Measurements from ENCODE around the gene ITGA1. TPM values are rescaled to one million over a fixed set of nuclear protein-coding genes. Genes with fewer than 3 reads are reported as not detected.
"Not testable (repeated sequence)": the region's sequence is repeated elsewhere in the genome, so short reads cannot be mapped to it uniquely, and the experiment has no call there.

The ITGA1 gene
- 10 to 100 TPM; 23.5 to 25.5 TPM for total RNA-seq

DNA sequence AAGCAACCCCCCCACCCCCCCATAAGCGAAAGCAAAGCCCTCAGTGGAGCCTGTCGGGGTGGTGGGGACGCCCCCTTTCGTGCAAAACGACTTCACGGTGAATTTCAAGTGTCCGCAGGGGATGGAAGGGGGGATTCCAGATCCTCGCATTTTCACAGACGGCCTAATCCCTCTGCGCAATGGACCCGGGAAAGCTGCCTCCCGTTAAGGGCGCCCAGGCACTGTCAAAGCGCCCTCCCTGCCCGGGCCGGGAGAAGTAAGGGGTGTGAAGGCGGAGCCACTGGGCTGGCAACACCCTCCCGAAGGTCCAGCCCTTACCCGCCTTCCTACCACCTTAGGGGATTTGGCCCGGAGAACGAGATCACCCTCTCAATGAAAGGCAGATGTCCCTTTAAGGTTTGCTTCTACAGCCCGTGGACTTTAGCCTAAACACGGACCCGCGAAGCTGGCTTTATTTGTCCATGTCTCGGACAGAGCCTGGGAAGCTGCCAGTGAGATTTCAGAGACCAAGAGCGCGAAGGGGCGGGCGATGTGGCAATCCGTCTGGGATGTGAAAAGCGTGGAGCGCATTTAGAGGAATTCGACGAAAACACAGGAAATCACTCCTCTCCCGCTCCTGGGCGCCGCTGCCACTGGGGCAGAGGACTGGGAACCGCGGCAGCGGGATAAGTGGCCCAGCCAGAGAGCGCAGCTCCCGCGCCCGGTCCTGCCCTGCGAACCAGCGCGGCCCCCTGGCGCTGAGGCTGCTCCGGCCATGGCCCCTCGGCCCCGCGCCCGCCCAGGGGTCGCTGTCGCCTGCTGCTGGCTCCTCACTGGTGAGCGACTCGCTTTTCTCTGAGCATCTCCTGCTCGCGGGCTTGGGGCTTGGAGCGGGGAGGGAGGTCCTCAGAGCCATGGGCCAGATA, at the start of gene ITGA1, which contains the start of gene PELO:
Gene ITGA1, plus strand, starts transcription at position 317 of the 905 bp plus-strand sequence. Its CDS starts 438 bp downstream, at position 755.
Gene PELO, plus strand, starts transcription at position 317 of the 905 bp plus-strand sequence. CDS start 12,479 bp downstream, outside the sequence.
- ChIA-PET CTCF (interaction anchor here (0.5 to 2.0 kb wide), 3 partner anchors 11 to 301 kb away, joined by 3 to 7 read pairs (median 3); no protein-coding TSS in a partner anchor), POLR2A (interaction anchor here (1.0 to 1.7 kb wide), 2 partner anchors 12 to 14 kb away, joined by 5 to 16 read pairs; no protein-coding TSS in a partner anchor)

DNA sequence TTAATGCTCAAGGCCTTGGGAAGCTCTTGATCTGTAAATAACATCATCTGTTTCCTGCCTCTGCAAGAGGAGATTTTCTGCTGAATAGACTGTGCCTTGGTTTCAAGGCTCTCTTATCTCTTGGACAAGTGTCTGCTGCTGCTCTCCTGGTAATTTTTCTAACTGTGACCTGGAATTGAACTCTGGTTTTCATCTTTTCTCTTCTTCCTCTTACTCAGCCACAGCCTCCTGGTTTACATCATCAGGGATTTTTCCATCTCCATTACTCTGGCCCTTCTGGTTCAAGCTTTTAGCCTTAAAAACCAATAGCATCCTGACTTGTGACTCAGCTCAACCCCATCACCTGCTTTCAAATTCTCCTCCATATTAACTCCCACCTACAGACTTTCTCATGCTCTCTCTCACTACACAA, 49.6 kb upstream of the ITGA1 start:
- CTCF ChIA-PET = no interaction called here
- POLR2A ChIA-PET = no interaction called here

DNA sequence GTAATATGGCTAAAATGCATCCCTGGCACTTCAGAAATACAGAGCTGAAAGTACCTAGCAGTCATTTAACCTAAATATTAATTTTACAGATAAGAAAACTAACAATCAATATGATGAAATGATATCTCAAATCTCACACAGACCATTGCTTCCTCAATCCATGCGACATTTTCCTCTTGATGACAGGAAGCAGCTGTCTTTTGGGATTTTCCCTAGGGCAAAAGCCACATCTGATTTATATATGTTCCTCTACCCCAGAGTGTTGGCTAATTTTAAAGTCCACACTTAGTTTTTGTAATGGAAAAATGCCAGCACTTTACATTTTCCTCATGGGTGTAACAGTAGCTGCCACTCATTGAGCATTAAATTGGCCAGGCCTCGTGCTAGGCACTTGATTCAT, 47.7 kb upstream of the ITGA1 start:
- POLR2A ChIA-PET = interaction anchor here (0.7 kb wide), 1 partner anchor 73 kb away, joined by 3 read pairs; no protein-coding TSS in a partner anchor
- CTCF ChIA-PET = no interaction called here

DNA sequence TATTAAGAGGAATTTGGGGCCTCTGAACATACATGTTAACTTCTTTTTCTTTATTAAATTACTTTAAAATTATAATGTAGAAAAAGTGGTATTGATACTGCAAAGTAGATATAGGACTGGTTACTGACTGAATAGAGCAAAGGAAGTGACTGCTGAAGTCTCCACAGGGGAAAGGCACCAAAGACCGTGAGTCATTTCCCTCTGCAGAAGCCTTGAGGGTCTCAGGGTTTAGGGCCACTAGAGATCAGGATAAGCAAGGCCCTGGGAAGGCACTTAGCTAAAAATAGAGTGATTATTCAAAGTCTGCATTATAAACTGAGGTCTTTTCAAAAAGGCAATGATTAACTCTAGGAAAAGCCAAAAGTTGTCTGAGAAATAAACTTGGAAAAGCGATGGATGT, 44.7 kb upstream of the ITGA1 start:
- ChIA-PET CTCF (no interaction called here), POLR2A (no interaction called here)

DNA sequence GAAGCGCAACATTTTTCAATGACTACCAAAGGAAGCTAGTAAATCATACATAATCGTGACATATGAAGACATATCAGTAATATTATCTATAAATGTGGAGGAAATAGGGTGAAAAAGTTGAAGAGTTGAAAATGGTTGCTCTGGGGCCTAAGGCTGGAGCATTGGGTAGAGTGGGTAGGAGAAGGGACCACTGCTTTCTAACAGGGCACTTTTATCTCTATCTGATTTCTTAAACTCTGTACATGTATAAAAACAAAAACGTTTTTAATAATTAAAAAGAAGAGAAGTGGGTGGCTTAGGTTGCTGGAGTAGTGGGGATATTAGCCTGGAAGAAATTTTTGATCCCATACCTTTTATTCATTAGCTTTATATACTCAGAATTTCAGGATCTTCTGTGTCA, 44.2 kb upstream of the ITGA1 start:
- CTCF ChIA-PET = no interaction called here
- POLR2A ChIA-PET = no interaction called here

DNA sequence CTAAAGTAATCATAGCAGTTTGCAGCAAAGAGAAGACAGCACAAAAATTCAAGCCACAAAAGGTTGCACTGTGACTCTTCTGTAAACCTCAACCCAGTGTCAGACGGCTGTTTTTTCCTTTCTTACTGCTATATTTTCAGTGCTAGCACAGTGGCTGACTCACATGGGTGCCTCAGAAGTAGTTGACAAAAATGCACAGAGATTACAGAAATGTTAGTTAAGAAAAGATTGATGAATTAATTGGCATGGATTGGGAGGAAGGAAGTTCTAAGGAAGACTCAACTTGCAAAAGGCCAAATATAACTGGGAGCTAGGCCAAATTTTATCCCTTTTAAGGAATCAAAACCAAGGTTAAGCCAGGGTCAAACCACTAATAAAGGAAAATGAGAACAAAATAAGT, 43.7 kb upstream of the ITGA1 start:
- ChIA-PET CTCF (no interaction called here), POLR2A (no interaction called here)

DNA sequence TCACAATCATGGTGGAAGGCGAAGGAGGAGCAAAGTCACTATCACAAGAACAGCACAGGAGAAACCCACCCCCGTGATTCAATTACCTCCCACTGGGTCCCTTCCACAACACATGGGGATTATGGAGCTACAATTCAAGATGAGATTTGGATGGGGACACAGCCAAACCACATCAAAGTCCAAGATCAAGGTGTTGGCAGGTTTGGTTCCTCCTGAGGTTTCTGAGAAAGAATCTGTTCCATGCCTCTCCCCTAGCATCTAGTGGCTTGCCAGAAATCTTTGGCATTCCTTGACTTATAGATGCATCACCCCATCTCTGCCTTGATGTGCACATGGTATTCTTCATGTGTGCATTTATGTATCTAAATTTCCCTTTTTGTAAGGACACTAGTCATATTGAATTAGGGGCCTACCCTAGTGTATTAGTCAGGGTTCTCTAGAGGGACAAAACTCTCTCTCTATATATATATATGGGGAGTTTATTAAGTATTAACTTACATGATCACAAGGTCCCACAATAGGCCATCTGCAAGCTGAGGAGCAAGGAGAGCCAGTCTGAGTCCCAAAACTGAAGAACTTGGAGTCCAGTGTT, 42.8 kb upstream of the ITGA1 start:
- CTCF ChIA-PET, POLR2A ChIA-PET: not testable (repeated sequence)

DNA sequence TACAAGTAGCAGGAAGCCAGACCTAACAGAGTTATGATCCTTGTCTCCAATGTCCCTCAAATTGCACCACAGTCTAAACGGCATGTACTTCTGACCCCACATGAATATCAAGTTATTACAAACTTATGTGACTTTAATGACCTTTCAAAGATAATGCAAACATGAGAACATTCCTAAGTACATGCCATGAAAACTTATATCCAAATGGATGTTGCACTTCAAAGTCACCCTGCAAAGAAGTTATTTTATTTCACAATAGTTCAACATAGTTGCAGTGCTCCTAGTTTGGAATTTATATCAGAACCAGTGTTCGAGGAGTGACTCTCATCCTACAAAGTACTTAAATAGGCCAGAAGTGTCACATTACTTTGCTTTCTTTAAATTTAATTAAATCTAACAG, 41.2 kb upstream of the ITGA1 start:
- ChIA-PET POLR2A (no interaction called here), CTCF (no interaction called here)

DNA sequence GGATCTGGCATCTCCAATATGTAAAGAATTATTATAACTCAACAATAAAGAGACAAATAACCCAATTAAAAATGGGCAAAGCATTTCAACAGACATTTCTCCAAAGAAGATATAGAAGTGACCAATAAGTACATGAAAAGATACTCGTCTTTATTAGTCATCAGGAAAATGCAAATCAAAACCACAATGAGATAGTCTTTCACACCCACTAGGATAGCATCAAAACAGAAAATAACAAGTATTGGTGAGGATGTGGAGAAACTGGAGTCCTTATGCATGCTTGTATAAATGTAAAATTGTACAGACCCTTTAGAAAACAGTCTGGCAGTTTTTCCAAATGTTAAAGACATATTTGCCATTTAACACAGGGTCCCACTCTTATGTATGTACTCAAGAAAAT, 39.1 kb upstream of the ITGA1 start:
- POLR2A ChIA-PET = no interaction called here

DNA sequence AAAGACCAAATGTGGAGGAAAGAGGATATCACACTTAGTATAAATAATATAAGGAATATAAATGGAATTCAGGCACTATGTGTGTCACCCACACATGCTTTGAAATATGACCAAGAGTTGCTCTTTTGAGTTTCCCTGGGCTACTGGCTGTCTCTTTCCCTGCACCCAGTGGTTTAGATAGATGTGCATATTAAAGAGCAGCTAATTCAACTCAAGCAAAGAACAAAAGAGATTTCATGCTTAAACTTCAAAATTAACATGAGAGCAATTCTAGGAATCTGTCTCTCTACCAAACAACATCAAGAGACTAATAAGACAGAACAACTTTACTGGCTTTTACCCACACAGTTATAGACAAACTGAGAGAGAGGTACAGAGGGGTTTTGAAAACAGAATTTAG, 38.0 kb upstream of the ITGA1 start:
- ChIA-PET CTCF (no interaction called here), POLR2A (no interaction called here)

More for the DNA sequence above, 39.1 kb upstream of the ITGA1 start:
- CTCF ChIA-PET = no interaction called here

DNA sequence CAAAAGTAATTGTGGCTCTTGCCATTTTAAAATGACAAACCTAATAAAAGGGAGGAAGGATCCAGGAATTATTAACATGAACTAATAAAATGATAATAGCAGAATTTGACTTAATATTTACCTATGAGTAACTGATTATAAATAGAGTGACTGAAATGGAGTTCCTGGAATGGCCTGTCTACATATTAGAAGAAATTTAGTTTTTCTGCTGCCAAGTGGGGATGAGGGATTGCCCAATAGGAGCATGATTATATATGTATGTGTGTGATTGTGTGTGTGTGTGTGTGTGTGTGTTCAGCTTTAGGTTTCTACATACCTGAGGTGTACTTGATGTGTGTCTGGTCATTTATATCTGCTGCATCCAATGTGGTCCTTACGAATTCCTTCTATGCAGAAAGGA, 36.6 kb upstream of the ITGA1 start:
- CTCF ChIA-PET = no interaction called here
- POLR2A ChIA-PET = interaction anchor here (0.8 kb wide), 1 partner anchor 299 kb away, joined by 3 read pairs; no protein-coding TSS in a partner anchor

DNA sequence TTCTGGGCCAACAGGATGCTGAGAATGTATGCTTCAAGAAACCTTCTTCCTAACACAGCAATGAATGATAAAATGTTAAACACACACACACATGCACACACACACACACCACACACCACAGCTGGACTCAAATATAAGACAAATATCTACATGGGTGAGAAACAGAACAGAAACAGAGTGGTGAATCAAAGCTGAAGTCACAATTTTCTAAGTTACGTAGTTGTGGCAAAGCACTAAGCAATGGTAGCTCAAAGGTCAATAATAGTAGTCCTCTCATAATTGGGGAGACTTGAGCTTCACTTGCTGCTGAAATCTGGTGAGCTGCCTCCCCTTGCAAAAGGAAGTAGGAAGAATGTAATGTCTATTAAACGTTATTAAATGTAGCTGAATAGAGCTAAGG, 33.7 kb upstream of the ITGA1 start:
- POLR2A ChIA-PET = interaction anchor here (1.2 kb wide), 1 partner anchor 13 kb away, joined by 3 read pairs; no protein-coding TSS in a partner anchor
- CTCF ChIA-PET = interaction anchor here (0.6 kb wide), 1 partner anchor 44 kb away, joined by 5 read pairs; no protein-coding TSS in a partner anchor

DNA sequence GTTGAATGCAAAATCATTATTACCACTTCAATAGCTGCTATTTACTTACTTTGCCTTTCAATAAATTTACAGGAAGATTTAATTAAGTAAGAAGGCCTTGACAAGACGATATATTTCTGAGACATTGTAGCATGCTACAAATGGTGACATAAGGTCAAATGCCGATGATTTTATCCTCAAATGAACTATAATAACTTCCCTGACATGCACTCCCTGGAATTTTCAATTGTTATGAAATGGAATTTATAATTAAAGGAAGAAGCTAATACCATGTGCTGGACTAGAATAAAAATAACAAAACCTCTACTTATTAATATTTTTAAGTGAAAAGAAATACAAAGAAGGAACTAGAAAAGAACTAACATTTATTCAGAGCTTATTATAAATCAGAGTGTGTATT, 30.2 kb upstream of the ITGA1 start:
- POLR2A ChIA-PET = no interaction called here
- CTCF ChIA-PET = no interaction called here

DNA sequence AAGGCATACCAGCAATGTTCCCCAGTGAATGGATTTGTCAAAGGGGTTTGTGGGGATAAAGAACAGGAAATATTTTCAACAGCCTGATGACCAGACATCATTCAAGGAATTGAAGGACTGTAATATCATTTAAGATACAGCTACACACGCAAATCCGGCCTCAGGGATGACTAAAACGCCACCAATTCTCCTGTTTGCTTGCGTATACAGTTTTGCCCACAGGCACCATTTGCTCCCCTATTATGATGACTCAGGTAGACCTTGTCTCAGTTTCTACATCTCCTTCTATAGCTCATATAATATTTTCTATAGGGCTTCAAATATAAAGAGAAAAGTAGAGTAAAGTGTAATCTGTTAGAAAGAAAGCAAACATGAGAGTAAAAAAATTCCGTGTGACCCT, 29.7 kb upstream of the ITGA1 start:
- POLR2A ChIA-PET = no interaction called here
- CTCF ChIA-PET = no interaction called here

DNA sequence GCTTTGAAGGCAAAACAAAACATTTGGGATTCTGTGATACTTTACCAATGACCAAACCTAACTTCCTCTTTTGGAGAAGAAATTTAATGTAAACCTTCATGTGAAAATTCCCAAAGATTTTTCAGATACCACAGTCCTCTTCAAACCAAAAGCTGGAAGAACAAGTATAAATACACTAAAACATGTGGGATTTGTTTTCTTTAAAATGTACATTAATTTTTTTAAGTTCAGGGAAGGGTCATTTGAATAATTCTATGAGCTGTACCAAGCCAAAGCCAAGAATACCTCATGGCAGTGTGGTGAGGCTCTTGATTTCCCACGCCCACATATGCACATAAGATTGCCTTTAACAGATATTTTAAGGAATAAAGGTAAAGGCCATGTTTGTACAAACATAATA, 28.4 kb upstream of the ITGA1 start:
- ChIA-PET POLR2A (no interaction called here), CTCF (no interaction called here)

DNA sequence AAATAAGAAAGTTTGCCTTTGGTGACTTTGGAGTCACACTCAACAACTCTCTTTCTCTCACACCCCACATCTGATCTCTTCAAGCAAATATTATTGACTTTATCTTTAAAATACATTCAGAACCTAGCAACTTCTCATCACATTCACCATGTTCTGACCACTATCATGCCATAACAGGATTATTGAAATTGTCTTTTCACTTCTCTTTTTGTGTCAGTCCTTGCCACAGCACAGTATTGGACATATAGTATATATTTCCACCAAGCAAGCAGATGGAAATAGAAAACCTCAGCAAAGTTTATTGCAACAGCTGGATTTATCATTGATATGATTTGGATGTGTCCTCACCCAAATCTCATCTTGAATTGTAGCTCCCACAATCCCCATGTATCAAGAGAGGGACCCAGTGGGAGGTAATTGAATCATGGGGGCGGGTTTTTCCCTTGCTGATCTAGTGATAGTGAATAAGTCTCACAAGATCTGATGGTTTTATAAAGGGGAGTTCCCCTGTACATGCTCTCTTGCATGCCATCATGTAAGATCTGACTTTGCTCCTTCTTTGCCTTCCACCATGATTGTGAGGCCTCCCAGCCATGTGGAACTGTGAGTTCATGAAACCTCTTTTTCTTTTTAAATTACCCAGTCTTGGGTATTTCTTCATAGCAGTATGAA, 26.9 kb upstream of the ITGA1 start:
- ChIA-PET POLR2A (no interaction called here), CTCF (no interaction called here)

DNA sequence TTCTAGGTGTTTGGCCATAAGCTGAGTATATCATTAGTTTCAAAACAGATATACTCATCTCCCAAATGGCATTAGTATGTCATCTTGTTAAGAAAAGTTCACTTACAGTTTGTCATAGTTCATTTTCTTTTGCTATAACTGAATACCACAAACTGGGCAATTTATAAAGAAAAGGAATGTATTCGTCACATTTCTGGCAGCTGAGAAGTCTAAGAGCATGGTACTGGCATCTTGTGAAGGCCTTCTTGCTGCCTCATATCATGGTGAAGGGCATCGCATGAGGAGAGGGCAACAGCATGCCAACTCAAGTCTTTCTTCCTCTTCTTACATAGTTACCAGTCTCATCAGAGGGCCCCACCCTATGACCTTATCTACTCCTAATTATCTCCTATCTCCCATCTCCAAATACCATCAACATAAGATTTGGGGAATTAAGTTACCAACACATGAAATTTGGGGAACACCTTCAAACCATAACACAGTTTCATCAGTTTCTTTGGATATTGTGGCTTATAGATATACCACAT, 20.4 kb upstream of the ITGA1 start:
- POLR2A ChIA-PET = interaction anchor here (0.6 kb wide), 1 partner anchor 13 kb away, joined by 3 read pairs; no protein-coding TSS in a partner anchor
- CTCF ChIA-PET = interaction anchor here (2.0 kb wide), 1 partner anchor 21 kb away, joined by 7 read pairs; the partner anchor contains the start of genes ITGA1 and PELO

DNA sequence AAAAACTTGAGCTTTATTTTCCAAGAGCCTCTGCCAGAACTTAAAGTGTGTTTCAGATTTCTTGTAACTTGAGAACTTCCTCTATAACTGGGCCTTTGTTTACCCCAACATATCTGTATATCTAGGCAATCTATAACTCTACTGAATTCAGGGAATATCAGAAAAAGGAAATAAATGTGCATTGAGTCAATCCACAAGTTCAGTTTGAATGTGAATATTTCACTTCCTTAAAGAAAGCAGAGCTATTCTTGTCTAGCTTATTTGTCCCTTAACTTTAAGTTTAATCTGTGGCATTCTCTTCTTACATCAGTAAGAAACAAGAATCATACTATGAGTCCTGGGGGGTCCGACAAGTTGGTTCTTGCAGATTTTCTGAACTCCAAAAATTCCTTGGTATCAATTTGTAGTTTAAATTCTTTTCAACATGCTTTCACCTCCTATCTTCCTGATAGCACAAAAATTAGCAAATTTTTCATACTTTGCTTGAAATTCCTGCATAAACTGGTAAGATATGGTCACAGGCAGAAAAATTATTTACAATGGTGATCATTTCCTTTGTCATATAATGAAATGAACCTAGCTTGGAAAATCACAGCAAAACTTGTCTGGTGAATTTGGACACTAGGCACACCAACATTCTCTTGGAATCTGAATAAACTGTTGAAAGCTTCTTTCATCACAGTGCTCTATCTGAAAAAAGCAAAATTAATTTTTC, 19.8 kb upstream of the ITGA1 start:
- ChIA-PET POLR2A (interaction anchor here (0.6 kb wide), 1 partner anchor 13 kb away, joined by 3 read pairs; no protein-coding TSS in a partner anchor), CTCF (no interaction called here)

DNA sequence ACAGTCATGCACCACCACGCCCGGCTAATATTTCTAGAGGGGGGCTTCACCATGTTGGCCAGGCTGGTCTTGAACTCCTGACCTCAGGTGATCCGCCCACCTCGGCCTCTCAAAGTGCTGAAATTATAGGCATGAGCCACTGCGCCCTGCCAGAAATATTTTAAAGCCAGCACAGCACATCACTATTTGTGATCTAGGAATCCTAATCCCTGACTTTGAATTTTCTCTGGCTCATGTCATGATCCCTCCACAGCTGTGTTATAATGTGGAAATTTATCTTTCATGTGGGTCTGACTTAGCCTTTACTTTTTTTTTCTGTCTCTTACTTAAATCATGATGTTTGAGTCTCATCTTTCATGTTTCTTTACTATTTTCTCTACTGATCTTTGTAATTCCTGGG, 18.7 kb upstream of the ITGA1 start:
- POLR2A ChIA-PET = no interaction called here
- CTCF ChIA-PET = no interaction called here

Data from activated CD8-positive, alpha-beta memory T cell treated with anti-CD3 and anti-CD28 coated beads for 36 hours (primary cell).